GM19025 (cell line): ENCODE data around the gene PHPT1.
A peak's percentile ranks its signal among the peaks of the same experiment; 100 is the strongest.
"Not testable (repeated sequence)": the region's sequence is repeated elsewhere in the genome, so short reads cannot be mapped to it uniquely, and the experiment has no call there.

Source experiments
- ATAC-seq: cut with Tn5 transposase; IDR thresholded peaks from one replicate; pipeline ENCODE4 v1.9.1; 2021; ENCODE audit warnings: mild to moderate bottlenecking, low read depth, moderate library complexity; ENCODE audit not compliant: unreplicated experiment

Gene PHPT1

GRCh38 chr9:136835932-136836904 is 13.0 kb upstream of the PHPT1 start:
- ATAC-seq = no peak

GRCh38 chr9:136837146-136837855 is 11.9 kb upstream of the PHPT1 start:
- no peak for ATAC-seq

- not testable (repeated sequence) for ATAC-seq
Measured at GRCh38 chr9:136837856-136838277, 11.3 kb upstream of the PHPT1 start.

- ATAC-seq = no peak
Measured at GRCh38 chr9:136838314-136839228, 10.6 kb upstream of the PHPT1 start.

- no peak for ATAC-seq
Measured at GRCh38 chr9:136839229-136840139, 9.7 kb upstream of the PHPT1 start.

GRCh38 chr9:136840140-136840876 is 8.9 kb upstream of the PHPT1 start:
- no peak for ATAC-seq

- no peak for ATAC-seq
Measured at GRCh38 chr9:136840877-136841645, 8.1 kb upstream of the PHPT1 start.

- not testable (repeated sequence) for ATAC-seq
Measured at GRCh38 chr9:136841646-136842379, 7.4 kb upstream of the PHPT1 start.

GRCh38 chr9:136842380-136842948 is 6.7 kb upstream of the PHPT1 start, which contains the start of gene AJM1:
AJM1 (plus strand) TSS chr9:136842478; CDS start chr9:136844415, 1,937 bp downstream.
- ATAC-seq = peak; percentile 75

GRCh38 chr9:136843159-136843800 is 5.9 kb upstream of the PHPT1 start:
- not testable (repeated sequence) for ATAC-seq

GRCh38 chr9:136843801-136844740 is 5.1 kb upstream of the PHPT1 start:
- not testable (repeated sequence) for ATAC-seq

- no peak for ATAC-seq
Measured at GRCh38 chr9:136844761-136845464, 4.3 kb upstream of the PHPT1 start.

- no peak for ATAC-seq
Measured at GRCh38 chr9:136845465-136846260, 3.5 kb upstream of the PHPT1 start.
